Tibial artery (tissue), 4 donors: Measurements from ENCODE around the gene CDC40.

Experiments used
- DNase-seq, 2 donors: peaks; one replicate each; pipeline ENCODE4 v3.0.0-alpha.2; 2019
- H3K27ac ChIP-seq, 2 donors: fragments of 200-600 bp; sonication (generic) in 1 of 2; 1 replicate in 1 of 2; 2 replicates in 1 of 2; pipeline ENCODE4 v1.5.1; 2018 to 2019; ENCODE audit warnings: mild to moderate bottlenecking in 1 of 2
- H3K27me3 ChIP-seq, 2 donors: fragments of 200-600 bp; sonication (generic) in 1 of 2; one replicate each; pipeline versions ENCODE4 v1.5.1 to v1.6.0; 2016 to 2019
- H3K36me3 ChIP-seq, 3 donors: fragments of 200-600 bp; sonication (generic) in 2 of 3; one replicate each; pipeline ENCODE4 v1.5.1; 2016 to 2019; ENCODE audit warnings: mild to moderate bottlenecking in 2 of 3
- H3K4me1 ChIP-seq, 4 donors: fragments of 200-600 bp; sonication (generic) in 2 of 4; 1 replicate in 3 of 4; 2 replicates in 1 of 4; pipeline ENCODE4 v1.5.1; 2016 to 2019
- H3K4me3 ChIP-seq, 2 donors: fragments of 200-600 bp; sonication (generic) in 1 of 2; 1 replicate in 1 of 2; 2 replicates in 1 of 2; pipeline ENCODE4 v1.5.1; 2018 to 2019; ENCODE audit warnings: mild to moderate bottlenecking in 2 of 2
- H3K9me3 ChIP-seq, 3 donors: fragments of 200-600 bp; sonication (generic) in 1 of 3; one replicate each; pipeline ENCODE4 v1.5.1; 2016 to 2019
- CTCF ChIP-seq, 2 experiments: fragments of 200-600 bp in 1 of 2; fragments of 450-650 bp in 1 of 2; IDR thresholded peaks; one replicate each; pipeline ENCODE4 v1.5.1; 2017 to 2019; ENCODE audit warnings: antibody characterized with exemption in 2 of 2, mild to moderate bottlenecking in 1 of 2, moderate library complexity in 1 of 2
- intact Hi-C: fragments of 100-400 bp; cut with DNase I; formaldehyde crosslinking; loops from one replicate; pipeline ENCODE4 v1.15.0; 2023; ENCODE audit warnings: low total_unique reads

Gene CDC40

DNA sequence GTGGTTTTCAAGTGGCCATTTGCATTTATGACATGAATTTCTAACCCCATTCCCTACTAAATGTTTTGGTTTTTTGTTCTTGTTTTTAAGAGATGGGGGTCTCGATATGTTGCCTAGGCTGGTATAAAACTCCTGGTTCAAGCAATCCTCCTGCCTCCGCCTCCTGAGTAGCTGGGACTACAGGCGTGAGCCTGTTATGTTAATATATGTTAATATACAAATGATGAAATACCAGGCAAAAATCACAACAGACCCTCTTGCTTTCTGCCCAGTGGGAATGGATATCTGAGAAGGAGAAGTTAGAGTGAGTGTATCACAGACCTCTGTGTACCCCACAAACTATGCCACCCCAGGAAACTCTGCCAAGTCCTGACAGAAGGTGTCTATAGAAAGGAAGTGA is 66.2 kb downstream of the CDC40 start:
- no peak overlapping the region for H3K4me3 ChIP-seq
- H3K9me3 ChIP-seq, result no peaks in the 10 kb centered on the region
- no peaks in the 10 kb centered on the region for H3K4me1 ChIP-seq
- intact Hi-C loops, result no loop called here
- no peak for DNase-seq
- no peaks in the 10 kb centered on the region for H3K27me3 ChIP-seq
- no peak overlapping the region for H3K27ac ChIP-seq
- TF ChIP-seq CTCF (IDR thresholded peaks at IDR 0.05), result no peak
- H3K36me3 ChIP-seq, result peaks cover 0 to 10% (median 0%) of the 10 kb centered on the region in 3 donors

- Histone ChIP-seq H3K27me3 (no peaks in the 10 kb centered on the region), H3K27ac (no peak overlapping the region), H3K36me3 (peaks cover 0 to 14% (median 0%) of the 10 kb centered on the region in 3 donors), H3K9me3 (no peaks in the 10 kb centered on the region), H3K4me3 (no peak overlapping the region), H3K4me1 (no peaks in the 10 kb centered on the region)
- intact Hi-C loops, result no loop called here
- no peak for TF ChIP-seq CTCF (IDR thresholded peaks at IDR 0.05)
- no peak for DNase-seq
Measured at GRCh38 chr6:110246900-110247546, 66.8 kb downstream of the CDC40 start.

DNA sequence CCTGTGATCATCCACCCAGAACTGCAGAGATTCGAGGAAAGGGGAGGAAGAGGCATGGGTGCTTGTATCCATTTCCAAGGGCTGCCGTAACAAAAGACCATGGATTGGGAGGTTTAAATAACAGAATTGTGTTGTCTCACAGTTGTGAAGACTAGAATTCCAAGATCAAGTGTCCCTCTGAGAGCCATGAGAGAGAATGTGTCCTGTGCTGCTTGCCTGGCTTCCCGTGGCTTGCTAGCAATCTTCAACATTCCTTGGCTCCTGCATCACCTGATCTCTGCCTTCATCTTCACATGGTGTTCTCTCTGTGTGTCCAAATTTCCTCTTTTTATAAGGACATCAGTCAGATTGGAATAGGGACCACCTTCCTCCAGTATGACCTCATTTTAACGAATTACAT is 69.8 kb downstream of the CDC40 start:
- no peak for DNase-seq
- Histone ChIP-seq H3K27me3 (no peaks in the 10 kb centered on the region), H3K4me1 (no peaks in the 10 kb centered on the region), H3K4me3 (no peak overlapping the region), H3K27ac (no peak overlapping the region), H3K9me3 (no peaks in the 10 kb centered on the region), H3K36me3 (peaks cover 0 to 10% (median 4%) of the 10 kb centered on the region in 3 donors)
- intact Hi-C loops, result no loop called here
- no peak for TF ChIP-seq CTCF (IDR thresholded peaks at IDR 0.05)

DNA sequence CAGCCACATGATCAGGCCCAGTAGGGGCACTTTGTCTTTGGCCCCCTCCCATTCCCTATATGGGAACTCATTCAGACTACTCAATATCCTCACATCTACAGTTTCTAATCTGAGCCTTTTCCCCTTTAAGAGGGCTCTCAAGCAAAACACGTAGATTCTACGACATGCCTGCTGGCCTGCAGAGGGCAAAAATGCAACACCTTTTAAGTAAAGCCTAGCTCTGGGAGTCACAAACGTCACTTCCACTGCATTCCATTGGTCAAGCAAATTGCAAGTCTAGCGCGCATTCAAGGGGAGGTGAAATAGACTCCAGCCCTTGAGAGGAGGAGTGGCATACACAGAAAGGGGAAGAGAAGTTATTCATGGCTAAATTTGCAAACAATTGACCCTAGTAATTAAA is 70.6 kb downstream of the CDC40 start:
- TF ChIP-seq CTCF (IDR thresholded peaks at IDR 0.05), result no peak
- Histone ChIP-seq H3K27ac (no peak overlapping the region), H3K27me3 (no peaks in the 10 kb centered on the region), H3K4me1 (no peaks in the 10 kb centered on the region), H3K36me3 (peaks cover 0 to 7% (median 4%) of the 10 kb centered on the region in 3 donors), H3K4me3 (no peak overlapping the region), H3K9me3 (no peaks in the 10 kb centered on the region)
- DNase-seq, result no peak
- intact Hi-C loops, result no loop called here

DNA sequence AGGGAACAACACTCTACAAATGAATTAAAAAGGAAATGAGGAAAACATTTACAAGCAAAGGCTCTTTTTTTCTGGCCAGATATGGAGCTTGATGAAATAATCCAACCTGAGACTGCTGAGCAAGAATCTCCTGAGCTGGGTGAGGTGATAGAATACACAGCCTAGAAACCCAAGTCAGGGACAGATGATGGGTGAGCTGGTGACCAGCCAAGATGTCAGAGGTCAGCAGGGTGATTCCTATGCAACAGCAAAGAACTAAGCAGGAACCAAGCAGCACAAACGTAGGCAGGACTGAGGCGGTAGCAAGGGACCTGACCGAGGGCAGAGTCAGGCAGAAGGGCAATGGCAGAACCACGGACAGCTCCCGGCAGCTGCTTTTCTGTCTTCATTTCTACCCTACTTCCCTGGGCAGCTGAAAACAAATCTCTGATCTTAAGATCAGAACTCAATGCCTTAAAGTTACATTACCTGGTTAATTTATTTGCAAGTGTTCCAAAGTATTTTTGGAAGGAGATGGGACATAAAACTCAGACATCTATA is 75.1 kb downstream of the CDC40 start:
- Histone ChIP-seq H3K27ac (no peak overlapping the region), H3K9me3 (peaks cover 0 to 5% (median 0%) of the 10 kb centered on the region in 3 donors), H3K27me3 (no peaks in the 10 kb centered on the region), H3K4me3 (no peak overlapping the region), H3K4me1 (no peaks in the 10 kb centered on the region), H3K36me3 (peaks cover 0 to 12% (median 4%) of the 10 kb centered on the region in 3 donors)
- DNase-seq, result no peak
- intact Hi-C loops, result no loop called here
- TF ChIP-seq CTCF (IDR thresholded peaks at IDR 0.05), result no peak
